Kidney epithelial cell (primary cell): ENCODE results near the gene ZNF428. TPM values are rescaled to one million over a fixed set of nuclear protein-coding genes. Genes with fewer than 3 reads are reported as not detected.
"Not testable (repeated sequence)": the region's sequence is repeated elsewhere in the genome, so short reads cannot be mapped to it uniquely, and the experiment has no call there.

Source experiments
- DNase-seq: peaks from one replicate; pipeline ENCODE4 v3.0.0-alpha.2; 2010; ENCODE audit warnings: low read depth
- H3K27me3 ChIP-seq: 2 replicates; pipeline ENCODE4 v1.6.0; 2011; ENCODE audit warnings: low read length; ENCODE audit not compliant: control insufficient read depth, insufficient read depth
- H3K36me3 ChIP-seq: 2 replicates; pipeline ENCODE4 v1.5.1; 2011; ENCODE audit warnings: low read length; ENCODE audit not compliant: control insufficient read depth, insufficient read depth
- H3K4me3 ChIP-seq: 2 replicates; pipeline ENCODE4 v1.5.1; 2011; ENCODE audit warnings: low read depth, mild to moderate bottlenecking, control low read depth, low read length
- CTCF ChIP-seq: IDR thresholded peaks from 2 replicates; pipeline ENCODE4 v1.5.1; 2011; ENCODE audit warnings: mild to moderate bottlenecking, moderate library complexity, low read length, control low read depth, inconsistent platforms; ENCODE audit not compliant: insufficient read depth, poor library complexity, severe bottlenecking
- total RNA-seq: library from RNA; depleted of rRNA; stranded (reverse); fragments of >200 nt; gene quantifications from 2 replicates; pipeline ENCODE4 v1.2.3, GENCODE V29; 2015

The ZNF428 gene
- total RNA-seq, 1 donor from 2014 or later, result 82.2 TPM

DNA sequence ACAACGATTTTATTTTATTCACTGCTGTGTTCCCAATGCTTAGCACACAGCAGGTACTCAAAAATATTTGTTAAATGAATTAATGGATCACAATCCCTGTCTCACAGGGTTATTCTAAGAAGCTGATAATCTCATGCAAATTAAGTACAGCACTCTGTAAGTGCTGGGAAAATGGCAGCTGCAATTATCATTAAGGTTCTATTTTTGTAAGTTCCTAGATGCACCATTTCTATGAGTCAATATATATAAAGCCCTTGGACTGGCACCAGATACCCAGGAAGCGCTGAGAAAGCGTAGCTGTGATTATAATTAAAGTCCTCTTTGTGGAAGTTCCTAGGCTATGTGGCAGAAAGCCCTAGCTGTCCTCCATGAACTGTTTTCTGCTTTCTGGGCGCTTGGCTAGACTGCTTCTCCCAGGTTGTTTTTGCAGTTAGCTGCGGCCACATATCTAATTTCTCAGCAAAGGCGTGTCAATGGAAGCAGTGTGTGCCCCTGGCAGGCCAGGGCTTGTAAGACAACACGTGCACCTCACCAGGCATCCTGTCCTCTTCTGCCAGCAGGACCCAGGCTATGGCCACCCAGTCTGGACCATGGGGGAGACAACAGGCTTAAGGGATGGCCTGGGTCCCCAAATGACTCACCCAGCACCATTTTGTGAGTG lies 12.7 kb downstream of the ZNF428 start:
- TF ChIP-seq CTCF, result no peak

DNA sequence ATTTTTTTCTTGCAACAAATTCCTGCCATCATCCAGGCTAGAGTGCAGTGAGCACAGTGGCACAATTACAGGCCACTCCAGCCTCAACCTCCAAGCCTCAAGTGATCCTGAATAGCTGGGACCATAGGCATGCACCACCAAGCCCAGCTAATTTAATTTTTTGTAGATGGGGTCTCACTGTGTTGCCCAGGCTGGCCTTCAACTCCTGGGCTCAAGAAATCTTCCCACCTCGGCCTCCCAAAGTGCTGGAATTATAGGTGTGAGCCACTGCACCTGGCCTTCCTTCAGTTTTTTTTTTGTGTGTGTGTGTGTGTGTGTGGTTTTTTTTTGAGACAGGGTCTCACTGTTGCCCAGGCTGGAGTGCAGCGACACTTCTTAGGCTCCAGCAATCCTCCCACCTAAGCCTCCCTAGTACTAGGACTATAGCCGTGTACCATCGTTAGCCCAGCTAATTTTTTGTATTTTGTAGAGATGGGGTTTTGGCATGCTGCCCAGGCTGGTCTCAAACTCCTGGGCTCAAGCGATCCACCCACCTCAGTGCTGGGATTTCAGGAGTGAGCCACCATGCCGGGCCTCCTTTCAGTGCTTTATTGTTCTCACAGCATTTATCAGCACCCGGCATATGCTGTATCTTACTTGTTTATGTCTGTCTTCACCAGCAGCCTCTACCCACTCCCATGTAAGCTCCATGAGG lies 13.4 kb downstream of the ZNF428 start:
- Histone ChIP-seq H3K36me3 (no peaks in the 10 kb centered on the region), H3K4me3 (no peak overlapping the region), H3K27me3 (no peaks in the 10 kb centered on the region)
- TF ChIP-seq CTCF, result no peak
- DNase-seq, result no peak

More for the DNA sequence above, 12.7 kb downstream of the ZNF428 start:
- DNase-seq, result no peak
- Histone ChIP-seq H3K4me3 (no peak overlapping the region), H3K27me3 (no peaks in the 10 kb centered on the region), H3K36me3 (no peaks in the 10 kb centered on the region)

- not testable (repeated sequence) for H3K36me3 ChIP-seq, DNase-seq, H3K4me3 ChIP-seq
These were observed 19.1 kb downstream of the ZNF428 start for GRCh38 chr19:43600326-43600725.

GRCh38 chr19:43599635-43600295 lies 19.7 kb downstream of the ZNF428 start:
- DNase-seq, result no peak
- Histone ChIP-seq H3K36me3 (no peaks in the 10 kb centered on the region), H3K4me3 (no peak overlapping the region), H3K27me3 (no peaks in the 10 kb centered on the region)
- no peak for TF ChIP-seq CTCF

More at GRCh38 chr19:43600326-43600725, 19.1 kb downstream of the ZNF428 start:
- not testable (repeated sequence) for H3K27me3 ChIP-seq

GRCh38 chr19:43598445-43599240 lies 20.8 kb downstream of the ZNF428 start:
- no peak for TF ChIP-seq CTCF
- no peak overlapping the region for H3K4me3 ChIP-seq
- H3K36me3 ChIP-seq, result no peaks in the 10 kb centered on the region
- H3K27me3 ChIP-seq, result no peaks in the 10 kb centered on the region
- DNase-seq, result no peak

GRCh38 chr19:43597876-43598275 lies 21.6 kb downstream of the ZNF428 start:
- H3K27me3 ChIP-seq, result no peaks in the 10 kb centered on the region
- peaks cover 1% of the 10 kb centered on the region for H3K36me3 ChIP-seq
- no peak overlapping the region for H3K4me3 ChIP-seq
- no peak for DNase-seq
- no peak for TF ChIP-seq CTCF
